ENCODE data around the gene CA7.
"Not testable (repeated sequence)": the region's sequence is repeated elsewhere in the genome, so short reads cannot be mapped to it uniquely, and the experiment has no call there.

Gene CA7

DNA sequence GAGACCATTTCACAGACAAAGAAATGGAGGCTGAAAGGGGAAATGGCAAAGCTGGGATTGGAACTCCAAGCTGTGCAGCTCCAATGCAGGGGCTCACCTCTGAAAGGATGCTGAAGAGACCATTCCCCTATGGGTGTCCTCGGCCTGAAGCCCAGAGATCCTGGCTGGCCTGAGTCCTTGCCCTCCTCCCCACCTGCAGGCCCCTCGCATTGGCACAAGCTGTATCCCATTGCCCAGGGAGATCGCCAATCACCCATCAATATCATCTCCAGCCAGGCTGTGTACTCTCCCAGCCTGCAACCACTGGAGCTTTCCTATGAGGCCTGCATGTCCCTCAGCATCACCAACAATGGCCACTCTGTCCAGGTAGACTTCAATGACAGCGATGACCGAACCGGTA is 2.6 kb downstream of the CA7 start:
- DNase-seq (ENCODE audit: low spot score) = no peak

- DNase-seq (ENCODE audit: low spot score) = no peak
Measured at GRCh38 chr16:66847533-66848067, 3.4 kb downstream of the CA7 start.

GRCh38 chr16:66848172-66848571 is 4.0 kb downstream of the CA7 start:
- DNase-seq (ENCODE audit: low spot score) = no peak

- no peak for DNase-seq (ENCODE audit: low spot score)
Measured at GRCh38 chr16:66849021-66849420, 4.8 kb downstream of the CA7 start.

DNA sequence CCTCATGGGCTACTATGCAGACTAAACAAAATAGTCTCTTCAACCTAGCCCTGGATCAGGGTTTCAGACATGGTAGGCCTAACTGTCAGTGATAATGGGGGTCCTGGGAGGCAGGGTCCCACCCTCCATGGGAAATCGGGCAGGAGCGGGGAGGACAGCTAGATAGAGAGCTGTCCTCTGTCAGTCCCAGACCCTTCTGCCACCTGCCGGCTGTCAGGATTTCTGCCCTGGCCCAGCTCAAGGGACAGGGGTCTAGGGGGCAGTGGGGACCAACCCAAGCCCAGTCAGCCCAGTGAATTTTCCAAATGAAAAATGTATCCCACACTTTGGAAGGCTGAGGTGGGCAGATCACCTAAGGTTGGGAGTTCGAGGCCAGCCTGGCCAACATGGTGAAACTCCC is 5.3 kb downstream of the CA7 start:
- DNase-seq (ENCODE audit: low spot score) = no peak

DNA sequence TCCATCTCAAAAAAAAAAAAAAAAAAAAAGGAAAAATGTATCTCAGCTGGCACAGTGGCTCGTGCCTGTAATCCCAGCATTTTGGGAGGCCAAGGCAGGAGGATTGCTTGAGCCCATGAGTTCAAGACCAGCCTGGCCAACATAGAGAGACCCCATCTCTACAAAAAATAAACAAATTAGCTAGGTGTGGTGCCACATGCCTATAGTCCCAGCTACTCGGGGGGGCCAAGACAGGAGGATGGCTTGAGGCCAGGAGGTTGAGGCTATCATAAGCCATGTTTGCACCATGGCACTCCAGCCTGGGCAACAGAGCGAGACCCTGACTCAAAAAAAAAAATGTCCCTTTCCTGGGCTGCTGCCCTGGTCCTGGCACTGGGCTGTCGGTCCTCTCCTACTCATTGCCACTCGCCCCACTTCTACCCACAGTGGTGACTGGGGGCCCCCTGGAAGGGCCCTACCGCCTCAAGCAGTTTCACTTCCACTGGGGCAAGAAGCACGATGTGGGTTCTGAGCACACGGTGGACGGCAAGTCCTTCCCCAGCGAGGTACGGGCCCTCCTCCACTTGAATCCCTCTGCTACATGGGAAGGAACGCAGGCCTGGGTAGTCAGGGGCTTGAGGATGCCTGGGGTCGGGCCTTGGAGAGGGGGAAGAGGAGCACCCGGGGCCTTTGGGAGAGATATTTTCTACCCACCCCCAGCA is 6.1 kb downstream of the CA7 start:
- peak; percentile 0 for DNase-seq (ENCODE audit: low spot score)

DNA sequence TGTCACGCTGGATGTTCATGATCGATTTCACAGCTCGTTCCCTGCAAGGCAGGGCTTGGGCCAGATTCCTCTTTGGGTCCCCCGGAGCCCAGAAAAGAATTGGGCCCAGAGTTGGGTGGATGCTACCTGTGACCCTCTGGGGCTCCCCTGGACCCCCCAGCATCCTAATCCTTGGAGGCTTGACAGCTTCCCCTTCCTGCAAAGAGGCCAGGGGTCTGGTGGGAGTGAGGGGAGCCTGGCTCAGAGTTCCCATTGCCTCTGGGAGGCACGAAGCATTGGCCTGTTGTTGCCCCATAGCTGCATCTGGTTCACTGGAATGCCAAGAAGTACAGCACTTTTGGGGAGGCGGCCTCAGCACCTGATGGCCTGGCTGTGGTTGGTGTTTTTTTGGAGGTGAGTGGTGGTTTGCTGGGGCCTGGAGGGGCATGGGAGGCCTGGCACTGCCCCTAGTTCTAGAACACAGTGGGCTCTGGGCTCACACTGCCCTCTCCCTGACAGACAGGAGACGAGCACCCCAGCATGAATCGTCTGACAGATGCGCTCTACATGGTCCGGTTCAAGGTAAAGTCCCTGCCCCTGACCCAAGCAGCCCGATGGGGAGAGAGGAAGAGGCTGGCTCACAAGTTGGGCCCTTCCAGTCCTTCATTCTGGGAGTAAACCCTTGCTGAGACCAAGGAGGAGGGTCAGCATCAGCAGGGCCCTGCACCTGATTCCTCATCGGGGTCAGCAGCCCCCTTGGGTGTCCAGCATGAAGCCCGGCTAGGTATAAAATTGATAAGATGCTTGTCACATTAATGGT is 7.2 kb downstream of the CA7 start:
- peak; percentile 0 for DNase-seq (ENCODE audit: low spot score)

GRCh38 chr16:66853261-66854139 is 9.3 kb downstream of the CA7 start:
- DNase-seq (ENCODE audit: low spot score) = no peak

- no peak for DNase-seq (ENCODE audit: low spot score)
Measured at GRCh38 chr16:66856184-66856730, 12.0 kb downstream of the CA7 start.

DNA sequence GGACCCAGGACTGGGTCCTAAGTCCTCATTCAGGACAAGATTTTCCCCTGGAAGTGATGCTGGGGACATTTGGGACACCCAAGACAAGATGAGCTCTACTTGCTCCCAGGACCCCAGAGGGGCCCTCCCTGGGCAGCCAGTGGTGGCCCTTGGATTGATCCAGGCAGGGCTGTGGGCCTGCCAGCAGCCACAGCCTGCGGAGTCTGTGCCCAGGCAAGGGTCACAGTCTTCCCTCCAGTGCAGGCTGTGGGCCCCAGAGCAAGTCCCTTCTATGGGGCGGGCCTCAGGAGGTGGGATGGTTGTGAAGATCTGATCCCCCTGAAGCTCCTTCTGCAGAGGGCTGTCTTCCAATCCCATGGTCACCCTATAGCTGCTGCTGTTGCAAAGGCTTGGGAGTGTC is 12.6 kb downstream of the CA7 start:
- DNase-seq (ENCODE audit: low spot score) = no peak

GRCh38 chr16:66857437-66857836 is 13.2 kb downstream of the CA7 start:
- DNase-seq (ENCODE audit: low spot score) = no peak

- peak; percentile 85 for DNase-seq (ENCODE audit: low spot score)
Measured at GRCh38 chr16:66858740-66859396, 14.7 kb downstream of the CA7 start.

DNA sequence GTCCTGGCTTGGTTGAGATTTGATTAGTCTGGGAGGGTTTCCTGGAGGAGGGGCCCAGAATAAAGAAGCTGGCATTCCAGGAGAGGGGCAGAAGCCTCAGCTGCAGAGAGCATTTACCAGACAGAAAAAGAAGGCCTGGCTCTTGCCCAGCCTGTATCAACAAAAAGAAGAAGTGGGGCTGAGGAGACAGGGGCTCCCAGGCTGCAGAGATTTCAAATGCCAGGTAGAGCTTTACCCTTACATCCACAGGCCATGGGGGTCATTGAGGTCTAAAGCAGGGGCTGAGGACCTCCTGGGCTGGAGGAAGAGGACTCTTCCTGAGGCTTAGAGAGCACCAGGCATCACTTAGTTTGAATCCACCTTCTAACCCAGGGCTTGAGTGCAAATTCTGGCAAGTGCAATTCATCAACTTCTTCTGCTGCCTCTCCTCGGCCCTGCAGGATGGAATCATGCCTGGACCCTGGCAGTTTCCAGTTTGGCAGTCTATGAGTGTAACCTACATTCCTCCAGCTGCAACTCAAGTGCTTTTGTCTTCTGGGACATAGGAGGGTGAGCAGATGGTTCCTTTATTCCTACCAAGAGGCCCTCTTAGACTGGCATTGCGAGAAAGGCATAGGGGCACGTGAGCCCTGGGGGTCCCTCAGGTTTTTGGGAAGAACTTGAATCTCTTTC is 15.3 kb downstream of the CA7 start:
- DNase-seq (ENCODE audit: low spot score) = no peak

DNA sequence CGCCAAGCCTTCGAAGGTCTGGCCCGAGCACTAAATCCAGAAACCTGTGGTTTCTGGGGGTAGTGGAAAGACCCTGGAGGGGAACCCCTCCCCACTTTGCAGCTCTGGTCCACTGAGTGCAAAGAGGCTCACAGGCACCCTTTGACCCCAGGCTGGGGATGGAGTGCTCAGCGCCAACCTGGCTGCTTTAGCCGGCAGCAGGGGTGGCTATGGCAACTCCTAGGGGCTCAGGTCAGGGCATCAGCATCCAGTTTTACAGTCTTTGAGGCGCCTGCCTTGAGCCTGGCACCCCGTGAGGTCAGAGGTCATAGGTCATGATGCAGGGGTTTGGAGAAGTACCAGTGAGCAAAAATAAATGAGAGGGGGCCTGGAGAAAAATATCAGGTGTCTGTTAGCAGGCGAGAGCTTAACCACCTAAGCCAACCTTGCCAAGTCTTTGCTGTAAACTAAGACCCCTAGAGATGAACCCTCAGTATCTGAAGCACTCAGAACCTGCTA is 17.9 kb downstream of the CA7 start:
- DNase-seq (ENCODE audit: low spot score) = no peak

- DNase-seq (ENCODE audit: low spot score) = no peak
Measured at GRCh38 chr16:66863707-66864106, 19.5 kb downstream of the CA7 start.

DNA sequence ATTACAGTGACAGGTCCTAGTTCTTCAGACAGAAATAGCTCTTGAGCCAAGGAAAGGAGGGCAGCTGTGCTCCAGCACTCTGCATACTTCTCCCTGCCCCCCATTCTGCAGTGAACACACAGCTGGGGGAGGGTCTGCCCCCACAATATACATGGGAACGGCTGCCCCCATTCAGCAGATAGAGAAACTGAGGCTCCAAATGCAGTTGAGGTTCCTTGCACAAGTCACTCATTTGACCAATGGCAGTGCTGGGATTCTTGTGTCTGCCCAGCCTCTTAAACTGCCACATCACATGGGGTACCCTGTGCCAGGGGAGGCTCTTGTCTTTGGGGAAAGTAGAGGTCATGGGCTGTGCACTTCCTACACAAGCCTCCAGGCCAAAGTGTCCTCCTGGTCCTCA is 25.2 kb downstream of the CA7 start:
- no peak for DNase-seq (ENCODE audit: low spot score)

DNA sequence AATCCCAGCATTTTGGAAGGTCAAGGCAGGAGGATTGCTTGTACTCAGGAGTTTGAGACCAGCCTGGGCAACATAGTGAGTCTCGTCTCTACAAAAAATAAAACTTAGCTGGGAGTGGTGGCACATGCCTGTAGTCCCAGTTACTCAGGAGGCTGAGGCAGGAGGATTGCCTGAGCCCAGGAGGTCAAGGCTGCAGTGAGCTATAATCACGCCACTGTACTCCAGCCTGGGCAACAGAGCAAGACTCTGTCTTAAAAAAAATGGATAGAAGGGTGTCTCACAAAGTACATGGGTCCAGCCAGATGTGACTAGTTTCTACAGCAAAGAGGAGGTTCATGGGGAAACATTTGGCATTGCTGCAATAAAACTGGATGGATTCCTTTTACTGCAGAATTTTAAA is 27.1 kb downstream of the CA7 start:
- not testable (repeated sequence) for DNase-seq (ENCODE audit: low spot score)

- DNase-seq (ENCODE audit: low spot score) = no peak
Measured at GRCh38 chr16:66871840-66872239, 27.6 kb downstream of the CA7 start.

DNA sequence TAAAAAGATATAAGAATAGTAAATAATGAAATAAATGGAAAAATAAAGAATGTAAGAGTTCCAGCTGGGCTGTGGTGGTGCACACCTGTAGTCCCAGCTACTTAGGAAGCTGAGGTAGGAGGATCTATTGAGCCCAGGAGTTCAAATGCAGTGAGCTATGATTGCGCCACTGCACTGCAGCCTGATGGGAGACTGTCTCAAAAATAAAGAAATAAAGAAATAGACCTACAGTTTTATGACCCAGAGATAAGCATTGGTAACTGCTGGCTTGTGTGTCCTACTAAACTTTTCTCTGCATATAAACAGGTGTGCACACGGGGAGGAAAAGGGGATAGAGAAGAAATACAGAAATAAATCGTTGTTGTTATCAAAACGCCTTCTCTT is 28.3 kb downstream of the CA7 start:
- no peak for DNase-seq (ENCODE audit: low spot score)

- DNase-seq (ENCODE audit: low spot score) = peak; percentile 94
Measured at GRCh38 chr16:66872943-66873684, 28.9 kb downstream of the CA7 start.

Data from AG08395 (cell line).